NB4 (cell line): ENCODE measurements around the gene GRIN3B.

Experiments
- CTCF ChIP-seq: IDR thresholded peaks from one replicate; pipeline ENCODE4 v1.5.1; 2012; ENCODE audit warnings: low read depth, low read length
- MYC ChIP-seq: IDR thresholded peaks from 2 replicates; pipeline ENCODE4 v1.6.1; 2011; ENCODE audit warnings: low read depth, low read length

- no peak for TF ChIP-seq MYC
- no peak for TF ChIP-seq CTCF
Observed at GRCh38 chr19:994516-994915, 5.7 kb upstream of the GRIN3B start.
